Transverse colon (tissue), 4 donors: ENCODE results near the gene DPH3.

Experiments
- POLR2AphosphoS5 ChIP-seq, 3 donors: sonication (generic); formaldehyde crosslinking; IDR thresholded peaks; one replicate each; pipeline ENCODE4 v1.6.1; 2016; ENCODE audit warnings: antibody characterized with exemption in 3 of 3
- TF ChIP-seq, protein P1 (sequence below), 5 experiments: fragments of 200-600 bp in 3 of 5; fragments of 450-650 bp in 2 of 5; sonication (generic) in 3 of 5; IDR thresholded peaks; 1 replicate in 2 of 5; 2 replicates in 3 of 5; pipeline ENCODE4 v1.5.1; 2016 to 2017; ENCODE audit warnings: antibody characterized with exemption in 5 of 5, inconsistent platforms in 3 of 5, mild to moderate bottlenecking in 2 of 5, moderate library complexity in 1 of 5

DNA sequence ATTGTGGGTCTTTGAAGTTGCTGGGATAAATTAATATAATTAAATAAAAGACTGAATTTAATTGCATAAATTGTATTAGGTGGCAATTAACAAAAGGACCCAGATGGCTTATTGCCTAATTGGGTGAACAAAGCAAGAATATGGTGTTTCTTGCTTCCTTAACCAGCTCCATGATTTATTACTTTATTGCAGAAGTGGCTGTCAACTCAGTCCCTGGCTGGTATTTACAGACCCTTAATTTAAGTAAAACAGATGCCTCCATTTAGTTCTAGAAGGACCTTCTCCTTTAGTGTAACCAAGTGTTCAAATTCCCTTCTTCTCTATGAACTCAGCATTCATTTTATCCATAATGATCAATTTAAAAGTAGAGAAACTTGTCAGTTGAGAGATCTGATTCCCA, 35.1 kb downstream of the DPH3 start:
- TF ChIP-seq, protein P1, sequence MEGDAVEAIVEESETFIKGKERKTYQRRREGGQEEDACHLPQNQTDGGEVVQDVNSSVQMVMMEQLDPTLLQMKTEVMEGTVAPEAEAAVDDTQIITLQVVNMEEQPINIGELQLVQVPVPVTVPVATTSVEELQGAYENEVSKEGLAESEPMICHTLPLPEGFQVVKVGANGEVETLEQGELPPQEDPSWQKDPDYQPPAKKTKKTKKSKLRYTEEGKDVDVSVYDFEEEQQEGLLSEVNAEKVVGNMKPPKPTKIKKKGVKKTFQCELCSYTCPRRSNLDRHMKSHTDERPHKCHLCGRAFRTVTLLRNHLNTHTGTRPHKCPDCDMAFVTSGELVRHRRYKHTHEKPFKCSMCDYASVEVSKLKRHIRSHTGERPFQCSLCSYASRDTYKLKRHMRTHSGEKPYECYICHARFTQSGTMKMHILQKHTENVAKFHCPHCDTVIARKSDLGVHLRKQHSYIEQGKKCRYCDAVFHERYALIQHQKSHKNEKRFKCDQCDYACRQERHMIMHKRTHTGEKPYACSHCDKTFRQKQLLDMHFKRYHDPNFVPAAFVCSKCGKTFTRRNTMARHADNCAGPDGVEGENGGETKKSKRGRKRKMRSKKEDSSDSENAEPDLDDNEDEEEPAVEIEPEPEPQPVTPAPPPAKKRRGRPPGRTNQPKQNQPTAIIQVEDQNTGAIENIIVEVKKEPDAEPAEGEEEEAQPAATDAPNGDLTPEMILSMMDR (IDR thresholded peaks at IDR 0.05), result no peak
- no peak for TF ChIP-seq POLR2AphosphoS5 (IDR thresholded peaks at IDR 0.05)
